Measurements from ENCODE around the gene DENND4B. TPM values are rescaled to one million over a fixed set of nuclear protein-coding genes. Genes with fewer than 3 reads are reported as not detected.
A peak's percentile ranks its signal among the peaks of the same experiment; 100 is the strongest.

Gene DENND4B
- total RNA-seq, 4 donors from 2014 or later: 19.2 to 30.4 (median 26.2) TPM

- H3K4me3 ChIP-seq: no peak overlapping the region
- WGBS: 91% methylated on average over 13 of the region's 14 CpGs
- no peaks in the 10 kb centered on the region for H3K27me3 ChIP-seq
- DNase-seq (ENCODE audit: extremely low spot score): no peak
- no peaks in the 10 kb centered on the region for H3K9me3 ChIP-seq
- peaks cover 59 to 96% (median 87%) of the 10 kb centered on the region in 4 donors for H3K36me3 ChIP-seq
- TF ChIP-seq POLR2AphosphoS5 (IDR thresholded peaks at IDR 0.05): no peak
- intact Hi-C loops (cut with DNase I): no loop called here
- H3K27ac ChIP-seq (replicated peaks in 1 of 4): no peak overlapping the region
- peaks cover 0 to 6% (median 2%) of the 10 kb centered on the region in 4 donors for H3K4me1 ChIP-seq
Measured at GRCh38 chr1:153933430-153933829, 13.1 kb downstream of the DENND4B start.

GRCh38 chr1:153932156-153933131 lies 14.1 kb downstream of the DENND4B start:
- TF ChIP-seq CTCF (IDR thresholded peaks at IDR 0.05) (no peak), POLR2A (IDR thresholded peaks at IDR 0.05; ENCODE audit: low read depth) (no peak)
- no peak for DNase-seq (ENCODE audit: extremely low spot score)
- Histone ChIP-seq H3K36me3 (peaks cover 53 to 86% (median 78%) of the 10 kb centered on the region in 4 donors), H3K4me3 (no peak overlapping the region), H3K27ac (replicated peaks in 1 of 4) (no peak overlapping the region), H3K9me3 (no peaks in the 10 kb centered on the region), H3K4me1 (peaks cover 0 to 11% (median 3%) of the 10 kb centered on the region in 4 donors), H3K27me3 (no peaks in the 10 kb centered on the region)
- WGBS: 92% methylated on average over 14 of the region's 18 CpGs
- intact Hi-C loops (cut with DNase I): no loop called here

- intact Hi-C loops (cut with DNase I): no loop called here
- Histone ChIP-seq H3K27ac (replicated peaks in 1 of 4) (peak overlapping the region in 2 of 4 donors; percentile 15 to 59), H3K4me1 (peaks cover 0 to 11% (median 3%) of the 10 kb centered on the region in 4 donors), H3K9me3 (no peaks in the 10 kb centered on the region), H3K27me3 (no peaks in the 10 kb centered on the region), H3K36me3 (peaks cover 32 to 65% (median 56%) of the 10 kb centered on the region in 4 donors), H3K4me3 (no peak overlapping the region)
- TF ChIP-seq EP300 (IDR thresholded peaks at IDR 0.05) (no peak), POLR2AphosphoS5 (IDR thresholded peaks at IDR 0.05) (no peak), POLR2A (IDR thresholded peaks at IDR 0.05; ENCODE audit: low read depth) (no peak), CTCF (IDR thresholded peaks at IDR 0.05) (no peak)
- WGBS: 79% methylated on average over 12 of the region's 14 CpGs
- DNase-seq (ENCODE audit: extremely low spot score): no peak
Measured at GRCh38 chr1:153929981-153930948, 16.3 kb downstream of the DENND4B start.

- Histone ChIP-seq H3K4me1 (peaks cover 0 to 11% (median 3%) of the 10 kb centered on the region in 4 donors), H3K4me3 (no peak overlapping the region), H3K27me3 (no peaks in the 10 kb centered on the region), H3K36me3 (peaks cover 25 to 56% (median 48%) of the 10 kb centered on the region in 4 donors), H3K9me3 (no peaks in the 10 kb centered on the region), H3K27ac (replicated peaks in 1 of 4) (peak overlapping the region in 2 of 4 donors; percentile 15 to 59)
- TF ChIP-seq EP300 (IDR thresholded peaks at IDR 0.05) (no peak), POLR2A (IDR thresholded peaks at IDR 0.05; ENCODE audit: low read depth) (no peak), CTCF (IDR thresholded peaks at IDR 0.05) (no peak), POLR2AphosphoS5 (IDR thresholded peaks at IDR 0.05) (no peak)
- intact Hi-C loops (cut with DNase I): no loop called here
- WGBS: 87% methylated on average over 5 of the region's 5 CpGs
- DNase-seq (ENCODE audit: extremely low spot score): no peak
Measured at GRCh38 chr1:153929426-153929825, 17.1 kb downstream of the DENND4B start.
